Stimulated activated CD8-positive, alpha-beta memory T cell treated with anti-CD3 and anti-CD28 coated beads, Interleukin-4, amount 100 ng/mL, for 24 hours (primary cell): Measurements from ENCODE around the gene IFIT1B.
"Not testable (repeated sequence)": the region's sequence is repeated elsewhere in the genome, so short reads cannot be mapped to it uniquely, and the experiment has no call there.

Experiments used
- DNase-seq: peaks from one replicate; pipeline ENCODE4 v3.0.0-alpha.2; 2020; ENCODE audit warnings: low read depth

IFIT1B gene, protein sequence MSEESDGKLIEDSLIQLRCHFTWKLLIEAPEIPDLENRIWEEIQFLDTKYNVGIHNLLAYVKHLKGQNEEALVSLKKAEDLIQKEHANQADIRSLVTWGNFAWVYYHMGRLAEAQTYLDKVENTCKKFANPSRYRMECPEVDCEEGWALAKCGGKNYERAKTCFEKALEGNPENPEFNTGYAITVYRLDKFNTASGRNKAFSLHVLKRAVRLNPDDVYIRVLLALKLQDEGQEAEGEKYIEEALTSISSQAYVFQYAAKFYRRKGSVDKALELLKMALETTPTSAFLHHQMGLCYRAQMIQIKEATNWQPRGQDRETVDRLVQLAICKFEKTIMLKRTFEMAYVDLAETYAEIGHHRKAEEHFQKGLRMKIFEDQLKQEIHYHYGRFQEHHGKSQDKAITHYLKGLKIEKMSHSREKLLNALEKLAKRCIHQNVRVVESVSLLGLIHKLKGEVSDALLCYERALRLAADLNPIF

DNA sequence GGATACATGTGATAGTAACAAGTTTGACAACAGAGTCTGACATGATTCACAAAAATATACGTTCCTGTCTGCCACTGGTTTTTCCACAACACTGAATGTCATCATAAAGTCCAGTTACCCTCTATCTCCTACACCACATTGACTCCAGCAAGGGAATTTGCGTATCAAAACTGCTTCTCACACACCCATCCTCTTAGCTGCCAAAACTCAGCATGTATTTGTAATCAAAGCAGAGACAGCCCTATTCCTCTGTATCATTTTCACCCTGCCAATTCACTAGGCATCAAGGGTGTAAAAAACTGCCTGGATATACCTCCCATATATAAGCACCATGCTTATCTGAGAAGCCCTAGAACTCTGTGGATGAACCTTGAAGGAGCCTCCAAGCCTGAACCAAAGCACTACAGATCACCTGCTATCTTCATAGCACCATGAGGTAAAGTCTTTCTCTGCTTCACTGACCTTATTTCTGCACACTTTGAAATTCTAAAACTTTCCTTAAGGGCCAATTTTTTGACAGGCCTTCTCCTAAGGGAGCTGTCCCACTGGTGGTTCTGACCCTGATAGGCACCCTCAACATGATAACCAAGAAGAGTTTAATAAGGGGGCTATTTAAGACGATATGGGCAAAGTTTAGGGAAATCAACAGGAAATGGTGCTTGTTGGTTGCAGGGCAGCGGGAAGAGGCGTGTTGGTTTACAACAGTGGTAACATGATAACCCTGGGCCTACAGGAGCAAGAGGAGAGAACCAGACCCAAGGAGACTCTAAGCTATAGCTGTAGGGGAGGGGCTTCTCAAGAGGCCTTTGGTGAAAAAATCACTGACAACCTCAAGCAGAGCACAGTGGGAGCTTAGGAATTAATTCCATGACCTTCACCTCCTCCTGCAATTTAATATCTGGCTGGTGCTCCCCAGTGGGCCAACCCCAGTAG is at the start of gene IFIT1B:
IFIT1B (plus strand) TSS at position 352 of the 933 bp plus-strand sequence; CDS start at position 432, 80 bp downstream.
- DNase-seq = no peak

DNA sequence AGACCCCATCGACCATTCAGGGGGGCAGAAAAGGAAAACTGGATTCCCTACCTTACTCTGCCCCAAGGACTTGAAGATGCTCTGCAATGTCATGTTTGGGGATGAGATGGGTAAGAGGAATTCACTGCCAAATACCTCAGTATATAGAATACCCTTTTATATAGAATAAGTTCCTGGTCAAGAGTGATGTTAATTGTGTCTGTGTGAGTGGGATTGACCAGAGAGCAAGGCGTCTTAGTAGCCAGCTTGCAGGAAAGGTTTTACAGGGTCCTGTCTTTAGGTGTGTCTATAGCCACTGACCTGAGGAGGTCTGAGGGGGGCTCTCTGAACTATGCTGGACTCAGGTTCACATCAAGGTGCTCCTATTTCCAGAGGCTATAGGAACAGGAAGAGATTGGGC is 48.7 kb upstream of the IFIT1B start:
- no peak for DNase-seq

DNA sequence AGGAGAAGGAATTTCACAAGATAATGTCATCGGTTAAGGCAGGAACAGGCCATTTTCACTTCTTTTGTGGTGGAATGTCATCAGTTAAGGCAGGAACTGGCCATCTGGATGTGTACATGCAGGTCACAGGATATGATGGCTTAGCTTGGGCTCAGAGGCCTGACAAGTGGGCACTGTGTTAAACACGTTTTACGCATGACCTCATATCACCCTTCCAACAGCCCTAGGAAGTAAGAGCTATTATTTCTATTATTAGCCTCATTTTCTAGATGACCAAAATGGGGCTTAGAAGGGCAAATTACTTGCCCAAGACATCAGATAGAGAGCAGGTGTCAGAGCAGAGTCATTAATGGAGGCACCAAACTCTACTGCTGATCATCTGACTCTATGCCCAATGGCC is 47.8 kb upstream of the IFIT1B start:
- not testable (repeated sequence) for DNase-seq

DNA sequence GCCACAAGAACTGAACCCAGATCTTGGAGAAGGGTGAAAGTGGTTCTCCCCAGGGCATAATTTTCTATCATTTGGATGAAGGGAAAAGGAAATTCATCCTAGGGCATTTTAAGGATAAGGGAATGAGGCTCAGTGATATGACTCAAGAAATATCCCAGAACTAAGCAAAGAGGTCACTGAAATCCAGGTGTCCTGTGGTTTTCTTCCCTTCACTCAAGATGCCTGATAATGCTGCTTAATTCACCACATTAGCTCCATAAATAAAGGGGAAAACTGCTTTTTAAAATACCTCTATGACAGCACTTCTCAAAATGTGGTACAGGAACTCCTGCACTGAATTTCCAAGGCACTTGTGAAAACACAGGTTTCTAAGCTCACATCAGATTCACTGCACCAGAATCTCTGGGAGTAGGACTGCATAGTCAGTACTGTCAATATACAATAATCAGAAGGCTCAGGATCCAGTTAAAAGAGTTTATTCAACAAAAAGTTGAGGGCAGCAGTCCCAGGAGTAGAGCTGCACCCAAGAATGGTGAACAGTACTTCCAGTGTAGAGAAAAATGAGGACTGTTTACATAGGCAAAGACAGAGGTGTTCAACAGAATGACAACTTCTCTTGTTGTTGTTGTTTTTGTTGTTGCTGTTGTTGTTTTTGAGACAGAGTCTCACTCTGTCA is 47.2 kb upstream of the IFIT1B start:
- no peak for DNase-seq

DNA sequence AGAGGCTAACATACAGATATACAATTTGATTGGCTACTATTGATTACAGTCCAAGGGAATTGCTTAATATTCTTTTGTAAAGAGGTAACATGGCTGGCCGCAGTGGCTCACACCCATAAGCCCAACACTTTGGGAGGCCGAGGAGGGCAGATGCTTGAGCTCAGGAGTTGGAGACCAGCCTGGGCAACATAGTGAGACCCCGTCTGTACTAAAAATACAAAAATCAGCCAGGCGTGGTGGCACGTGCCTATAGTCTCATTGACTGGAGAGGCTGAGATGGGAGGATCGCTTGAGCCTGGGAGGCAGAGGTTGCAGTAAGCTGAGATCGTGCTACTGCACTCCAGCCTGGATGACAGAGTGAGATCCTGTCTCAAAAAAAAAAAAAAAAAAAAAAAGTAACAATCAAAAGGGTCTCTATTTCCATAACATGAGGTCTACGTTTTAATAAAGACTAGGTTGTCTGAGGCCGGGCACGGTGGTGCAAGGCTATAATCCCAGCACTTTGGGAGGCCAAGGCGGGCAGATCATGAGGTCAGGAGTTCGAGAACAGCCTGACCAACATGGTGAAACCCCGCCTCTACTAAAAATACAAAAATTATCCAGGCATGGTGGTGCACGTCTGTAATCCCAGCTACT is 46.3 kb upstream of the IFIT1B start:
- not testable (repeated sequence) for DNase-seq

DNA sequence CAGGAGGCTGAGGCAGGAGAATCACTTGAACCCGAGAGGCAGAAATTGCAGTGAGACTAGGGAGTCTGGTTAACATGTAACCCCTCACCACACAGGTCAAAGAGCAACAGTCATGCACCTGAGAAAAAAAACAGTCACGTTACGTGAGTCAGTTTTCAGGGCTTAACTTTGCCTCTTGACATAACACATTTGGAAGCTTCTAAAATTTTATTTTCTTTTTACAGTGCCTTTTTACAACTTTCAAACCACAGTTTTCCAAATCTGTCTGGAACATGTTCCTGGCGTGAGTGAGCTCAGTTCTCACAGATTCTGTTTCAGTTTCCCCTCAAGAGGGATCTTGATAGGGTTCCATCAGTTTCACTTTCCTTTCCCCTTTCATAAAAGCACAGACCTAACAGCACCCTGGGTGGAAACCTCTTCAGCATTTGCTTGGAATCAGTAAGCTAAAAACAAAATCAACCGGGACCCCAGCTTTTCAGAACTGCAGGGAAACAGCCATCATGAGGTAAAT is 45.7 kb upstream of the IFIT1B start:
- no peak for DNase-seq

DNA sequence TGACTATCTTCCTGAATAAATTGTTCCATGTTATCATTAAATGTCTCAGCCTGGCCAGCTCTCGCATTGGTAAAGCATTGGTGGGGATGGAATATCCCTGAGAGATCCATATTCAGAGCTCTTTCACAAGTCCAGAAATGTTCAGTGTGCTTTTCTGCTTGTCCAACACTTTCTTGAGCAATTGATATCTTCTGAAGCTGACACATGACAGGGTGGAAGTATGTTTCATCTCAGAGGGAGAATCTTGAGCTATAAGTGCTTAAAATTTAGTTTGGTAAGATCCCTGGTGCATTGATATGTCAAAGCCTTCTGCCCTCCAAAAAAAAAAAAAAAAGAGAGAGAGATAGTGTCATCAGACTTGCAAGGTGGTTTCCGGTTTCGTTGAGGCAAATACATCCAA is 42.6 kb upstream of the IFIT1B start:
- DNase-seq = no peak

DNA sequence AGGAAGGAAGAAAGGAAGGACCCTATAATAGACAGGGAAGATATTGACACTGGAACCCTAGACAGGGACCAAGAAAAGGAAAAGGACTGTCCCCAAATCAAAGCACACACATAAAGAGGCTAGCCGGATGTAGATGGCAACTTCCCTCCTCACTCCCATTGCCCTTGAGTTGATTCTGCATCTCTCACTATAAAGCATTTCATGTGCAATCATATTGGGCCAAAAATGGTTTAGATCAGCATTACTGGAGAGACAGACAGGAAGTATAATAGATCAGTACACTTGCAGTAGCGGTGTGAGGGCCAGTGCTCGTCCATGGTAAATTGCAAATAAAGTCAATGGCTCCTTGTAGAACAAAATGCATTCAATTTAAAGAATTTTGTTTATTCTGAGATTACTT is 41.6 kb upstream of the IFIT1B start:
- no peak for DNase-seq

DNA sequence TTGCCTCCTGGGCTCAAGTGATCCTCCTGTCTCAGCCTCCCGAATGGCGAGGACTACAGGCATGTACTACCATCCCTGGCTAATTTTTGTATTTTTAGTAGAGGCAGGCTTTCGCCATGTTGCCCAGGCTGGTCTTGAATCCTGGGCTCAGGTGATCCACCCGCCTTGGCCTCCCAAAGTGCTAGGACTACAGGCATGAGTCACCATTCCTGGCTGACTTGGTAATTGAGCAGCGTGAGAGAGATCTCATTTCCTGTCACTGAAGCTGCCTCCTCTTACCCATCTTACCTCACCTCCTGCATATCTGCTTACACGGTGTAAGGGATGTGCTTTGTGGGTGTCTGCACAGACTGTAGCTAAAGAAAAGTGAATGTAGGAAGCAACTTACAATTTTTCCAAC is 40.4 kb upstream of the IFIT1B start:
- DNase-seq = no peak

DNA sequence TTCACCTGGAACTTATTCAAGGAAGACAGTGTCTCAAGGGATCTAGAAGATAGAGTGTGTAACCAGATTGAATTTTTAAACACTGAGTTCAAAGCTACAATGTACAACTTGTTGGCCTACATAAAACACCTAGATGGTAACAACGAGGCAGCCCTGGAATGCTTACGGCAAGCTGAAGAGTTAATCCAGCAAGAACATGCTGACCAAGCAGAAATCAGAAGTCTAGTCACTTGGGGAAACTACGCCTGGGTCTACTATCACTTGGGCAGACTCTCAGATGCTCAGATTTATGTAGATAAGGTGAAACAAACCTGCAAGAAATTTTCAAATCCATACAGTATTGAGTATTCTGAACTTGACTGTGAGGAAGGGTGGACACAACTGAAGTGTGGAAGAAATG is 39.1 kb upstream of the IFIT1B start:
- no peak for DNase-seq

DNA sequence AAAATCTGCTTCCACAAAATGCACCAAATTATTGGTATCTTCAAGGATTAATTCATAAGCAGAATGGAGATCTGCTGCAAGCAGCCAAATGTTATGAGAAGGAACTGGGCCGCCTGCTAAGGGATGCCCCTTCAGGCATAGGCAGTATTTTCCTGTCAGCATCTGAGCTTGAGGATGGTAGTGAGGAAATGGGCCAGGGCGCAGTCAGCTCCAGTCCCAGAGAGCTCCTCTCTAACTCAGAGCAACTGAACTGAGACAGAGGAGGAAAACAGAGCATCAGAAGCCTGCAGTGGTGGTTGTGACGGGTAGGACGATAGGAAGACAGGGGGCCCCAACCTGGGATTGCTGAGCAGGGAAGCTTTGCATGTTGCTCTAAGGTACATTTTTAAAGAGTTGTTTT is 38.0 kb upstream of the IFIT1B start:
- no peak for DNase-seq

DNA sequence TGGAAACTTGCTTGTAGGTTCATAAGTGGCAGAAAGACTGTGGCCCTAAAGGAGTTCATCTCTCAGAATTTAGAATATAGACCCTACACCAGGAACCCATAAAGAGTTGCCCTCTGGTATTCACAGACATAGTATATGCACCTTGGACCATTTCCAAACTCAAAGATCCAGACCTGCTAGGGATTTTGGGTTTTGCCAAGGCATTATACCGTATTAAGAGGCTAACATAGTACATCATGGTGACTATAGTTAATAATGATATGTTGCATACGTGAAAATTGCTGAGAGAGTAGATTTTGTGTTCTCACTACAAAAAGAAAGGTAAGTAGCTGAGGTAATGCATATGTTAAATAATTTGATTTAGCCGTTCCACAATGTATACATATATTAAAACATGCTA is 36.2 kb upstream of the IFIT1B start:
- no peak for DNase-seq

DNA sequence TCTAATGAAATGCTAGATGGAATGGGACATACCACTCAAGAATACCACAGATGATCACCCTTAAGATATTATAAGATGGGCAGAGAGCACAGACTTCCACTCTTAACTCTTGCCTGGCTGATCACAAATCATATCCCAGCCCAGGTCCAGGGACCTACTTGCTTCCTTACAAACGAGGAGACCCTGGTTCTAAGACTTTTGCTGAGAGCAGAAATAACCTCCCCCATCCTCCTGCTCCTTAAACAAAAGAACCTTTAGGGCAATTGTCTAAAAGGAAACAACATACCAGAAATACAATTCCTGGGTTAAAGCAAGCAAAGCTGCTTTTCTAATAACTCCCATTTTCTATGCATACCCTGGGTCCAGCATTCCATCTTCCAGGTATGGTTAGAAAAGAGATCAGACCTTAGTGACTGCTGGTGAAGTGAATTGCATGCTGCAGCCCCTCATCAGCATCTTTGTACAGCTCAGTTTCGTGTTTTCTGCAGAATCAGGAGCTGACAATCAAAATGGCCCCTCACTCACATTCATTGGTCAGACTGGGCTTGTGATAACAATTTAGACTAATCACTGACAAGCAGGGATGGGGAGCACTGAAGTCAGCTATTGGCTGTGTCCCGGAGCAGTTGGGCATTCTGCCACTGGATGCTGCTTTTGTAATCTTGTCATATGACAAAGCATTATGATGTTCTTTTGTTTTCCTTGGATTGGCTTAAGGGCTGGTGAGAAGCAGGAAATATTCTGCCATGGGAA is 35.5 kb upstream of the IFIT1B start:
- no peak for DNase-seq

DNA sequence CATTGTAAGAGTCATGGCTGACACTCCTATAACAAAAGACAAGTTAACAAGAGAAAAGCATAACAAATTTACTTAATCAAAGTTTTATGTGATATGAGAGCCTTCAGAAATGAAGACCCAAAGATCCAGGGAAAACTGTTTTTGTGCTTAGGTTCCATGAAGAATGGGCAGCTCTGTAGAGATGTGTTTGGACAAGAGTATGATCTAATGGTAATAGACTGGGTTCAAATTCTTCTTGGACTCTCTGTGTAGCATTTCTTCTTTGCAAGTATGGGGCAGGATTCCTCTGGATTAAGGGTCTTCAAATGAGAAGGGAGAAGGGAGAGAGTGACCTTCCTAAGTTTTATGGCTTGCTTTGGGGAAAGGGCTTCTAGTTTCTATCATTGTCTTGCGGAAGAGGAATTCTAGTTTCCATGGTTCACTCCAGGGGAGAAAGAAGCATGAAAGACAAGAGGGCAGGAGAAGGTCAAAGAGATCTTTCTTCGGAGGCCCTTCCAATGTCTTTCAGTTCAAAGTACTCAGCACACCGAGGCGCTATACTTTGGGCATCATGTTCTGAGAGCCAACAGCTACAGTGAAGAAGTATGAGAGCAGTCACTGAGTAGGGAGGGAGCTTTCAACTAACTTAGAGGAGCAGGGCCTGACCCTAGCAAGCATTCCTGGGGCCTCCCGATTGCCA is 34.6 kb upstream of the IFIT1B start:
- DNase-seq = no peak

DNA sequence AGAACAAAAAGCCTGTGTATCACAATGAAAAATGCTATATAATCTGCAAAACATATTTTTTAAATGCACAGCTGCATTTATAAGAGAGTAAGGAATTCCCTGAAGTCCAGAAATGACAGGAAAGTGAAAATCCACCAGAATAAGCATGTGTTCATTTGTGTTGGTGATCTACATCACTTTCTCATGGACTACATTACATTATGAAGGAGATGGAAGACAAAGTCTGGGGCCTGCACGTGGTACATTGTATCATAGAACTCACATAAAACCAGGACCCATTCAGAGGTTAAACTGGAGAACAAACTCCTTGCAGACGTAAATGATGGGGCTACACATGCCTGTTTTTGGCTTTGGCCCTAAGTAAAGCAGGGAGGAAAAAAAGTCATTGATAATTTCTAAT is 33.7 kb upstream of the IFIT1B start:
- no peak for DNase-seq

DNA sequence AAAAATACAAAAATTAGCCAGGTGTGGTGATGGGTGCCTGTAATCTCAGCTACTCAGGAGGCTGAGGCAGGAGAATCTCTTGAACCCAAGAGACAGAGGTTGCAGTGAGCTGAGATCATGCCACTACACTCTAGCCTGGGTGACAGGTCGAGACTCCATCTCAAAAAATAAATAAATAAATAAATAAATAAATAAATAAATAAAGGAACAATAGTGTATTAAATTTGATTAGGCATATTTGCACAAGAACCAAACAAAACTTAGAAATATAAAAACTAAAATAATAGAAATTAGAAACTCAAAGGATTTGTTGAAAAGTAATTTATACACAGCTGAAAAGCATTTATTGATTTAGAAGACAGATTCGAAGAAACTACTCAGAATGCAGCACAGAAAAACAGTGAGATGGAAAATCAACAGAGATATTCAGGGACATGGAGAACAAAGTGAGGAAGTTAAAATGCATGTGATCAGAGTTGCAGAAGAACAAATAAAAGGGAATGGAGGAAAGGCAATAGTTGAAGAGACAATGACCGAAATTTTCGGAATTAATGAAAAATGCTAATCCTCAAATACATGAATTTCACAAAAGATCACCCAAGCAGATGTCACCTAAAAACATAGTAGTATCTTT is 32.4 kb upstream of the IFIT1B start:
- DNase-seq = no peak

DNA sequence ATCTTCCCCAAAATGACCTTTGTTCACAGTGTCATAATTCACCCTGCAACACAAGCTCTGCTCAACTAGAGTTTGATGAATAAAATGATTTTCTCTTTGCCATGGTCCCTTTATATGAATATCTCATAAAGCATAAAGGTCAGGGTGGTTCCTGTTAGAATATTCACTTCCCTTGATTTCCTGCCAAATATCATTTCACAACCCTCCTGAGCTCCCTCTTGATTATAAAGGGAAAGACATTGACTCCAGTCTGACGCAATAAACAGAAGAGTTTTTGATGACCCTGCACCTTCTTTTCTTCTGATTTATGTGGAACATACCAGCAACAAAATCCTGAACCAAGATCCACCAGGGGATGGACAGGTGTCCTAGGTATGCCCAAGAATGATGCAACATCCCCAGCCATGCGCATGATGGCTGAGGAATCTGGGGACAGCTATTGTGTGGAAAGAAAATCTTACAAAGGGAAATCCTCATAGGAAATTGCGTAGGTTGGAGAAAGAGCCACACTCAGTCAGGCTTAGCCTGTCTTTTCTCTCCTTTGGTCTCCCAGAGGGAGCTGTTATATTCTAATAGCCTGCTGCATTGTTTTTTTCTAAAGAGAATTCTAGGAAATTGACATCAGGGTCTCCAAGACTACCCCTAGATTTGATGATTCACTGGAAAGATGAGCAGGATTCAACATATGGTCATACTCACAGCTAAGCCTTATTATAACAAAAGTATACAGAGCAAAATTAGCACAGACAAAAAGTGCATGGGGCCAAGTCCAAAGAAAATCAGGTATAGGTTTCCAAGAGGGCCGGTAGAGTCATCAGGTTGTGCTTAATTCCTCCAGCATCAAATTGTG is 31.2 kb upstream of the IFIT1B start:
- no peak for DNase-seq

DNA sequence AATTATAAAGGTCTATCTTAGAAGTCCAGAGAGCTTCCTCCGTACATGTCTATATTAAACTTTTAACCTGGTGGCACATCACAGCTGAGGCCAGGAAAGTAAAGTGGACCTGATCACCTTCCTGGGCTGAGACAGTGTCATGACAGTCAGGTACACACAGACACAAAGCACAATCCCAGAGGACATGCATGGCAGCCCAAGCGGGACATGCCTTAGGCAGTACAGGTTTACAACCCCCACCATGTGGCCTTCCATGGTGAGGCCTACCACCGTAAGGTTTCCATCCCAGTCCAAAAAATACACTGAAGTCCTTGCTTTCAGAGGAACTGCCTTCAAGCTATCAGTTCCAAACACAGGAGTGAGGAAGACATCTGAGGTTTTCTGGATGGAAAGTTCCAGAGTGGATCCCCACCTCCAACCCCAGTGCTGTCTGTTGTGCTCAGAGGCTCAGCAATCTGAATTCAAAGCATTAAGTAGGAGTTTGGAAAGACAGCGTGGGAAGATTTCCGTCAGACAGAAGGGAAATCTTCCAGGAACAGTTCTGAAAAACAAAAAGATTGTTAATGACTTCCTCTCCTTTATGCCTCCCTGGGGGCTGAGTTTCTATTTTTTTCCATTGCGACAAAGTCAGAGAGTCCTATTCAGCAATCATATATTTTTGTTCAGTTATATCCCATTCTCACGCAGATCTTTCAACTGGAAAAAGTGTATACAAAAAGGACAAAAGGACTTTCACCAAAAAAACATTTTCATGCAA is 30.0 kb upstream of the IFIT1B start:
- DNase-seq = no peak
